Gastrocnemius medialis (tissue), 4 donors: ENCODE data around the gene XPO5.

ENCODE experiments used
- CTCF ChIP-seq, 5 experiments: fragments of 450-650 bp in 3 of 5; fragments of 200-600 bp in 2 of 5; sonication (generic) in 2 of 5; IDR thresholded peaks in 4 of 5; conservative IDR thresholded peaks in 1 of 5; 1 replicate in 4 of 5; 2 replicates in 1 of 5; pipeline ENCODE4 v1.5.1; 2016 to 2019; ENCODE audit warnings: antibody characterized with exemption in 5 of 5, mild to moderate bottlenecking in 3 of 5, moderate library complexity in 3 of 5
- POLR2A ChIP-seq, 2 donors: fragments of 450-650 bp; IDR thresholded peaks; one replicate each; pipeline ENCODE4 v1.6.1; 2017; ENCODE audit warnings: antibody characterized with exemption in 2 of 2, mild to moderate bottlenecking in 2 of 2, moderate library complexity in 2 of 2

- TF ChIP-seq CTCF (IDR thresholded peaks at IDR 0.05 in 4 of 5, conservative IDR thresholded peaks at IDR 0.05 in 1 of 5) (no peak), POLR2A (IDR thresholded peaks at IDR 0.05) (no peak)
These were observed 63.9 kb downstream of the XPO5 start for GRCh38 chr6:43511824-43512415.
